KOPT-K1 (cell line): ENCODE measurements around the gene COPG2.
"Not testable (repeated sequence)": the region's sequence is repeated elsewhere in the genome, so short reads cannot be mapped to it uniquely, and the experiment has no call there.

Experiments used
- H3K27ac ChIP-seq: fragments of 200-600 bp; sonication (generic); 2 replicates; pipeline ENCODE4 v1.5.1; 2016; ENCODE audit warnings: antibody characterized with exemption, mild to moderate bottlenecking, low read depth, low read length; ENCODE audit not compliant: poor library complexity, severe bottlenecking
- H3K36me3 ChIP-seq: fragments of 200-600 bp; sonication (generic); 2 replicates; pipeline ENCODE4 v1.5.1; 2017; ENCODE audit warnings: antibody characterized with exemption, mild to moderate bottlenecking, low read length, moderate library complexity; ENCODE audit not compliant: insufficient read depth
- H3K9me3 ChIP-seq: fragments of 200-600 bp; sonication (generic); 2 replicates; pipeline ENCODE4 v1.5.1; 2017; ENCODE audit warnings: antibody characterized with exemption, low read length, mild to moderate bottlenecking; ENCODE audit not compliant: insufficient read depth, poor library complexity, severe bottlenecking

COPG2 gene

GRCh38 chr7:130627775-130628174 lies 40.8 kb downstream of the COPG2 start:
- Histone ChIP-seq H3K36me3 (no peaks in the 10 kb centered on the region), H3K9me3 (peaks cover 19% of the 10 kb centered on the region), H3K27ac (no peak overlapping the region)

GRCh38 chr7:130622866-130623265 lies 45.7 kb downstream of the COPG2 start:
- Histone ChIP-seq H3K9me3 (no peaks in the 10 kb centered on the region), H3K27ac (no peak overlapping the region), H3K36me3 (no peaks in the 10 kb centered on the region; the same call in 1 of the 2 replicates)

- H3K9me3 ChIP-seq = no peaks in the 10 kb centered on the region
- H3K27ac ChIP-seq = no peak overlapping the region
- H3K36me3 ChIP-seq = peaks cover 47% of the 10 kb centered on the region
Observed at GRCh38 chr7:130615583-130615982, 53.0 kb downstream of the COPG2 start.

GRCh38 chr7:130614449-130614848 lies 54.1 kb downstream of the COPG2 start:
- no peaks in the 10 kb centered on the region for H3K9me3 ChIP-seq
- H3K27ac ChIP-seq = no peak overlapping the region
- H3K36me3 ChIP-seq = peaks cover 57% of the 10 kb centered on the region

- Histone ChIP-seq H3K27ac (no peak overlapping the region), H3K9me3 (peaks cover 13% of the 10 kb centered on the region), H3K36me3 (peaks cover 87% of the 10 kb centered on the region)
Observed at GRCh38 chr7:130611218-130611617, 57.3 kb downstream of the COPG2 start.

- not testable (repeated sequence) for H3K27ac ChIP-seq
- H3K9me3 ChIP-seq = peaks cover 13% of the 10 kb centered on the region
- peaks cover 71% of the 10 kb centered on the region for H3K36me3 ChIP-seq
Observed at GRCh38 chr7:130607066-130607465, 61.5 kb downstream of the COPG2 start.

- Histone ChIP-seq H3K27ac (no peak overlapping the region), H3K36me3 (peaks cover 62% of the 10 kb centered on the region), H3K9me3 (peaks cover 13% of the 10 kb centered on the region)
Observed at GRCh38 chr7:130606161-130606560, 62.4 kb downstream of the COPG2 start.

- H3K9me3 ChIP-seq = no peaks in the 10 kb centered on the region
- H3K36me3 ChIP-seq = peaks cover 4% of the 10 kb centered on the region
- H3K27ac ChIP-seq = no peak overlapping the region
Observed at GRCh38 chr7:130598056-130598455, 70.5 kb downstream of the COPG2 start.

- Histone ChIP-seq H3K9me3 (no peaks in the 10 kb centered on the region), H3K27ac (no peak overlapping the region), H3K36me3 (no peaks in the 10 kb centered on the region; the same call in 1 of the 2 replicates)
Observed at GRCh38 chr7:130595986-130596385, 72.6 kb downstream of the COPG2 start.

GRCh38 chr7:130593033-130593432 lies 75.5 kb downstream of the COPG2 start:
- Histone ChIP-seq H3K27ac (no peak overlapping the region), H3K9me3 (no peaks in the 10 kb centered on the region), H3K36me3 (no peaks in the 10 kb centered on the region)

- H3K36me3 ChIP-seq, H3K9me3 ChIP-seq, H3K27ac ChIP-seq: not testable (repeated sequence)
Observed at GRCh38 chr7:130591464-130591863, 77.1 kb downstream of the COPG2 start.

- not testable (repeated sequence) for H3K9me3 ChIP-seq, H3K36me3 ChIP-seq, H3K27ac ChIP-seq
Observed at GRCh38 chr7:130585932-130586331, 82.6 kb downstream of the COPG2 start.

GRCh38 chr7:130575110-130575509 lies 93.4 kb downstream of the COPG2 start:
- not testable (repeated sequence) for H3K27ac ChIP-seq, H3K9me3 ChIP-seq, H3K36me3 ChIP-seq

GRCh38 chr7:130570144-130570543 lies 98.4 kb downstream of the COPG2 start:
- H3K9me3 ChIP-seq = peaks cover 24% of the 10 kb centered on the region
- H3K27ac ChIP-seq, H3K36me3 ChIP-seq: not testable (repeated sequence)

GRCh38 chr7:130566898-130567280 lies 101.7 kb downstream of the COPG2 start:
- peaks cover 30% of the 10 kb centered on the region for H3K9me3 ChIP-seq
- no peak overlapping the region for H3K27ac ChIP-seq
- H3K36me3 ChIP-seq = no peaks in the 10 kb centered on the region

- Histone ChIP-seq H3K36me3 (no peaks in the 10 kb centered on the region), H3K9me3 (peaks cover 30% of the 10 kb centered on the region), H3K27ac (no peak overlapping the region)
Observed at GRCh38 chr7:130566168-130566897, 102.2 kb downstream of the COPG2 start.
